HAP-1 (cell line): ENCODE results near the gene NMU.
A peak's percentile ranks its signal among the peaks of the same experiment; 100 is the strongest.
"Not testable (repeated sequence)": the region's sequence is repeated elsewhere in the genome, so short reads cannot be mapped to it uniquely, and the experiment has no call there.

Source experiments
- DNase-seq, 2 experiments: peaks; one replicate each; pipeline ENCODE4 v3.0.0-alpha.2; 2016 to 2020; ENCODE audit warnings: low spot score in 2 of 2
- H3K27me3 ChIP-seq: fragments of 250-450 bp; sonication (Bioruptor Pico); 2 replicates; pipeline ENCODE4 v1.5.1; 2020; ENCODE audit warnings: low read depth, mild to moderate bottlenecking, moderate library complexity
- H3K36me3 ChIP-seq: fragments of 250-450 bp; sonication (Bioruptor Pico); replicated peaks from 2 replicates; pipeline ENCODE4 v1.5.1; 2020; ENCODE audit warnings: mild to moderate bottlenecking
- H3K4me1 ChIP-seq: fragments of 250-450 bp; sonication (Bioruptor Pico); 2 replicates; pipeline ENCODE4 v1.5.1; 2020; ENCODE audit warnings: mild to moderate bottlenecking
- H3K4me3 ChIP-seq: fragments of 250-450 bp; sonication (Bioruptor Pico); 2 replicates; pipeline ENCODE4 v1.5.1; 2020; ENCODE audit warnings: mild to moderate bottlenecking, moderate library complexity
- H3K9me3 ChIP-seq: fragments of 250-450 bp; sonication (Bioruptor Pico); 2 replicates; pipeline ENCODE4 v1.5.1; 2020; ENCODE audit warnings: mild to moderate bottlenecking, moderate library complexity
- in situ Hi-C: fragments of 300-500 bp; cut with MboI; formaldehyde crosslinking; loops from 3 replicates; pipeline ENCODE4 v1.14.3; 2020; ENCODE audit warnings: low sequenced_read_pairs, inconsistent platforms, mixed read lengths

Gene NMU

GRCh38 chr4:55658657-55659056 lies 22.6 kb upstream of the NMU start:
- H3K36me3 ChIP-seq = no peaks in the 10 kb centered on the region
- H3K27me3 ChIP-seq = no peaks in the 10 kb centered on the region
- in situ Hi-C loops = no loop called here
- no peak for DNase-seq
- no peaks in the 10 kb centered on the region for H3K9me3 ChIP-seq
- H3K4me1 ChIP-seq = no peaks in the 10 kb centered on the region
- no peak overlapping the region for H3K4me3 ChIP-seq

DNA sequence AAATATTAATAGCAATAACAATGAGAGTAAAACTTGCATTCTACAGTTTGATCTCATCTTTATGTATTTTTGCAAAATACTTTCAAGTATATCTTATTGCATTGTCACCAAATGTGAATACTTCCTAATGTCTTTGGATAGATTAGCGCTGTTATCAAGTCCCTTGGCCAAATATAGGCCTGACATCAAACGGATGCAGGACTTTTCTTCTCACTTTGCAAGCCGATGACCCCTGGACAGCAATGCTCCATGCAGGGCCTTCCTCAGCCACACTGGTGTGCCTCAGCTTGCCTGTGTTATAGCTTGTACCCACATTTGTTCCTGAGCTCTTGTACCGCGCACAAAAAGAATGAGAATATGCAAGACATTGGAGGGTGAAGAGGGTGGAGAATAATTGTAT lies 18.0 kb upstream of the NMU start:
- Histone ChIP-seq H3K4me1 (no peaks in the 10 kb centered on the region), H3K4me3 (no peak overlapping the region), H3K9me3 (no peaks in the 10 kb centered on the region), H3K27me3 (no peaks in the 10 kb centered on the region), H3K36me3 (no peaks in the 10 kb centered on the region)
- no peak for DNase-seq
- in situ Hi-C loops = no loop called here

DNA sequence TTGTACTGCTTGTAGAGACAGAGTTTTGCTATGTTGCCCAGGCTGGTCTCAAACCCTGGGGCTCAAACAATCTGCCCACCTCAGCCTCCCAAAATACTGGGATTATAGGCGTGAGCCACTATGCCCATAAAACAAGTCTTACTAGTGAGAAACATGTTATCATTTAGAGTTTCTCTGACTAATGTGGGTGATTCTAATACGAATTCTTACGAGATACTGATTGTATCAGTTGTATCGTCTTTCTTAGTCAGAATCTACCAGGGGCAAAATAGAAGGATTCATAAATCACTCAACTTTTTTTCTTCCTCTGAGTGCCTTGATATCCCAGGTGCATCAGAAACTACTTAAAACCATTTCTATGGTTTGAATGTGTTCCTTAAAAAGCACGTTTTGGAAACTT lies 14.4 kb upstream of the NMU start:
- no peaks in the 10 kb centered on the region for H3K9me3 ChIP-seq
- in situ Hi-C loops = no loop called here
- DNase-seq = no peak
- H3K36me3 ChIP-seq = no peaks in the 10 kb centered on the region
- H3K4me3 ChIP-seq = no peak overlapping the region
- no peaks in the 10 kb centered on the region for H3K4me1 ChIP-seq
- H3K27me3 ChIP-seq = no peaks in the 10 kb centered on the region; the same call in 1 of the 2 replicates

GRCh38 chr4:55637272-55637820 lies 1.2 kb upstream of the NMU start:
- in situ Hi-C loops = no loop called here
- Histone ChIP-seq H3K36me3 (0 out of 2 replicates have a peak, but pooled peaks cover 2% of the 10 kb centered on the region), H3K4me3 (no peak overlapping the region), H3K4me1 (peaks cover 30% of the 10 kb centered on the region), H3K27me3 (no peaks in the 10 kb centered on the region), H3K9me3 (no peaks in the 10 kb centered on the region)
- DNase-seq = peak; percentile 57 to 72

DNA sequence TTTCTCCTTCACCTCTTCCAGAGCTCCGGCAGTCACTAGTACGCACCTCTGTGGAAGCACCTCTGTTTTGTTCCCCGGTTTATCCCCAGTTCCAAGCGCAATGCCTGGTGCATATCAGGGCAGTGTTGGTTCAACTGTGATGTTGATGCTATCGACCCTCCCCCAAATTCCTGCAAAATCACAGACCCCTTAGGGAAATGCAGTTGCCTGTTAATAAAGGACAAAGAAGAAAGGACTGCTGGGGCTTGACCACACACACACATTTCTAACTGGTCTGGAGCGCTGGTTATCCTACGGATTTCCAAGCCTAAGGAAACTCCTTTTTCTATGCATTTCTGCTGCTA lies 530 bp upstream of the NMU start:
- Histone ChIP-seq H3K4me3 (peak overlapping the region; percentile 58), H3K9me3 (no peaks in the 10 kb centered on the region), H3K36me3 (0 out of 2 replicates have a peak, but pooled peaks cover 2% of the 10 kb centered on the region), H3K27me3 (no peaks in the 10 kb centered on the region), H3K4me1 (peaks cover 31% of the 10 kb centered on the region)
- in situ Hi-C loops = no loop called here
- peak in 1 of 2 experiments; percentile 29 for DNase-seq

GRCh38 chr4:55635282-55635681 lies 816 bp downstream of the NMU start:
- peak; percentile 36 to 59 for DNase-seq
- Histone ChIP-seq H3K4me3 (peak overlapping the region; percentile 58), H3K27me3 (no peaks in the 10 kb centered on the region), H3K4me1 (peaks cover 31% of the 10 kb centered on the region), H3K36me3 (0 out of 2 replicates have a peak, but pooled peaks cover 2% of the 10 kb centered on the region), H3K9me3 (no peaks in the 10 kb centered on the region)
- in situ Hi-C loops = no loop called here

- peaks cover 31% of the 10 kb centered on the region for H3K4me1 ChIP-seq
- H3K4me3 ChIP-seq = peak overlapping the region; percentile 58
- 0 out of 2 replicates have a peak, but pooled peaks cover 2% of the 10 kb centered on the region for H3K36me3 ChIP-seq
- DNase-seq = no peak
- in situ Hi-C loops = no loop called here
- no peaks in the 10 kb centered on the region for H3K27me3 ChIP-seq
- no peaks in the 10 kb centered on the region for H3K9me3 ChIP-seq
Observed at GRCh38 chr4:55634417-55635128, 1.5 kb downstream of the NMU start.

DNA sequence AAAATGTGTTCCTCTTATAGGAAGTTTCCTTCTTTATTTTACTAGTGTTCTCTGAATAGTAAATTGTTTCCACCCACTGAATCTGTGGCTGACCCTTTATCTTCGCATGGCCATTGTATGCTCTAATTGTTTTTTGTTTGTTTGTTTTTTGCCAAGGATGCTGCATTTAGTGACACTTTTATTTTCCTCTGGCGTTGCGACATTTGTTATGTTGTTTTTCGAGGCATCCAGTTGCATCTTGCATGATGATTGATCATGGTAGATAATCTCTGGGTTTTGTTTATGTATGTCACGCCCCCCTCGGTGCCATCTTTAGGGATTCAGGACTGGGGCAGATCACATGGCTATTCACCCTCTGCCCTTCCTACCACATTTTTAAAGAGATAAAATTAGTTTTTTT lies 2.2 kb downstream of the NMU start:
- Histone ChIP-seq H3K9me3 (no peaks in the 10 kb centered on the region), H3K4me3 (no peak overlapping the region), H3K36me3 (peaks cover 2% of the 10 kb centered on the region; the same call in 1 of the 2 replicates), H3K27me3 (no peaks in the 10 kb centered on the region), H3K4me1 (peaks cover 31% of the 10 kb centered on the region)
- DNase-seq = no peak
- in situ Hi-C loops = no loop called here

- no peak for DNase-seq
- no peak overlapping the region for H3K4me3 ChIP-seq
- H3K36me3 ChIP-seq = no peaks in the 10 kb centered on the region; the same call in 1 of the 2 replicates
- H3K4me1 ChIP-seq = no peaks in the 10 kb centered on the region
- H3K9me3 ChIP-seq = no peaks in the 10 kb centered on the region
- H3K27me3 ChIP-seq = no peaks in the 10 kb centered on the region
- in situ Hi-C loops = no loop called here
Observed at GRCh38 chr4:55625835-55626234, 10.3 kb downstream of the NMU start.

DNA sequence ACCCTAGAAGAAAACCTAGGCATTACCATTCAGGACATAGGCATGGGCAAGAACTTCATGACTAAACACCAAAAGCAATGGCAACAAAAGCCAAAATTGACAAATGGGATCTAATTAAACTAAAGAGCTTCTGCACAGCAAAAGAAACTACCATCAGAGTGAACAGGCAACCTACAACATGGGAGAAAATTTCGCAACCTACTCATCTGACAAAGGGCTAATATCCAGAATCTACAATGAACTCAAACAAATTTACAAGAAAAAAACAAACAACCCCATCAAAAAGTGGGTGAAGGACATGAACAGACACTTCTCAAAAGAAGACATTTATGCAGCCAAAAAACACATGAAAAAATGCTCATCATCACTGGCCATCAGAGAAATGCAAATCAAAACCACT lies 12.0 kb downstream of the NMU start:
- H3K9me3 ChIP-seq, DNase-seq, H3K36me3 ChIP-seq, H3K4me1 ChIP-seq, in situ Hi-C loops, H3K4me3 ChIP-seq, H3K27me3 ChIP-seq: not testable (repeated sequence)

DNA sequence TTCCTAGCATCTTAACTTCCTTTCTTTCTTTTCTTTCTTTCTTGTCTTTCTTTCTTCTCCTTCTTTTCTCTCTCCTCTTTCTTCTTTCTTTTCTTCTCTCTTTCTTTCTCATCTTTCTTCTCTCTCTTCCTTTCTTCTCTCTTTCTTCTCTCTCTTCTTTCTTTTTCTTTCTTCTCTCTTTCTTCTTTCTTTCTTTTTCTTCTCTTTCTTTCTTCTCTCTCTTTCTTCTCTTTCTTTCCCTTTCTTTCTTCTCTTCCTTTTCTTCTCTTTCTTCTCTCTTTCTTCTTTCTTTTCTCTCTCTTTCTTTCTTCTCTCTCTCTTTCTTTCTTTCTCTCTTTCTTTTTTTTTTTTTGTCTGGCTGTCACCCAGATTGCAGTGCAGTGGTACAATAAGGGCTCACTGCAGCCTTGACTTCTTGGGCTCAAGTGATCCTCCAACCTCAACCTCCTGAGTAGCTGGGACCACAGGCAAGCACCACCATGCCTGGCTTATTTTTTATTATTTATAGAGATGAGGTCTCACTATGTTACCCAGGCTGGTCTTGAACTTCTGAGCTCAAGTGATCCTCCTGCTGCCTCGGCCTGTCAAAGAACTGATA lies 17.5 kb downstream of the NMU start:
- in situ Hi-C loops = no loop called here
- H3K27me3 ChIP-seq = no peaks in the 10 kb centered on the region
- no peaks in the 10 kb centered on the region for H3K9me3 ChIP-seq
- no peaks in the 10 kb centered on the region for H3K36me3 ChIP-seq
- H3K4me3 ChIP-seq = no peak overlapping the region
- DNase-seq = no peak
- H3K4me1 ChIP-seq = no peaks in the 10 kb centered on the region

DNA sequence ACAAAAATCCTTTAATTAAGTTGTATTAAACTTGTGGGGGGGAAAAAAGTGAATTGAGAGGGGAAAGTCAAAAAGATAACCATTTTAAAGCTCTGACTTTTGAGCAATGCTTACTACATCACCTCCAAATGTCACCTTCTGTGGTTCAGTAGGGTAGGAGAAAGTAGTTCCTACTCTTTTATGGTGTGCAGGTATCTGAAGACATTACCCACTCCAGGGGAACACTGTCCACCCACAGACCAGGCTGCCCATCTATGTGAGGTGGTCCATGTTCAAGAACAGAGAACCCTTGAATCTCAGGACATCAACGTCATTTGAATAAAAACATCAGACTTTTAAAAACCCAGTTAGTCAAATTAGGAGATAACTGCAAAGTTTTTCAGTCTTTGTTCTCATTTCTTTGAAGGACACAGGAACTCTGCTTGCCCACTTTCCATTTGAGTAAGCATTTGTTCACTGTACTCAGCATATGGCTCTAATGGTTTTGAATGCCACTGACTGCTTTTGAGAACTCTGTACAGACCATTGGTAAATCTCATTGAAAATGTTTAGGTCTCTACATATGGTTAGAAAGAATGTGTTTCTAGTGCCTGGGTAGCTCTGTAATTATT lies 18.4 kb downstream of the NMU start:
- no peaks in the 10 kb centered on the region for H3K36me3 ChIP-seq
- no peaks in the 10 kb centered on the region for H3K9me3 ChIP-seq
- no peaks in the 10 kb centered on the region for H3K4me1 ChIP-seq
- in situ Hi-C loops = no loop called here
- no peak for DNase-seq
- no peaks in the 10 kb centered on the region for H3K27me3 ChIP-seq
- no peak overlapping the region for H3K4me3 ChIP-seq

DNA sequence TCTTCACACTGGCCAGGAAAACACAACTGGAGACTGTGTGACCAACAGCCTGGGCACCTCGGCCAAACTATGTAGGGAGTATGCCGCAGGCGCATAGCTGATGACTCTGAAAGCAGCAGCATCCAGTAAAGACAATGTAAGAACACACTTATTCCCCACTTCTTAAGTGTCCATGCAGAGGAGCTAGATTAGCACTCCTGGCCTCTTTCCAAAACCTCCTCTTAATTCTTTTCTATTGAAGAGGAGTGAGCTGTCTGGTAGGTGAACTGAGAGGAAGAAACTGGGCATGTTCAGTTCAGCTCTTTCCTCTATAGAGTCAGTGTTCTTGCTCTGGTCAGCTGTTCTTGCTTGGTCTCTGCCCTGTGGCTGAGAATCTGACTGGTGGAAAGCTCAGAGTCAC lies 21.1 kb downstream of the NMU start:
- Histone ChIP-seq H3K4me1 (no peaks in the 10 kb centered on the region), H3K4me3 (no peak overlapping the region), H3K27me3 (no peaks in the 10 kb centered on the region), H3K36me3 (no peaks in the 10 kb centered on the region), H3K9me3 (no peaks in the 10 kb centered on the region)
- in situ Hi-C loops = no loop called here
- peak in 1 of 2 experiments; percentile 9 for DNase-seq

GRCh38 chr4:55613621-55614020 lies 22.5 kb downstream of the NMU start:
- Histone ChIP-seq H3K9me3 (no peaks in the 10 kb centered on the region), H3K36me3 (no peaks in the 10 kb centered on the region), H3K27me3 (no peaks in the 10 kb centered on the region), H3K4me3 (no peak overlapping the region), H3K4me1 (0 out of 2 replicates have a peak, but pooled peaks cover 2% of the 10 kb centered on the region)
- no peak for DNase-seq
- in situ Hi-C loops = no loop called here
